ENCODE data around the gene GABRA5. TPM values are rescaled to one million over a fixed set of nuclear protein-coding genes. Genes with fewer than 3 reads are reported as not detected.

The GABRA5 gene
- total and polyA plus RNA-seq, 2 of the 4 experiments (the other 2 are of a cell fraction) = 4.0 to 7.3 TPM

DNA sequence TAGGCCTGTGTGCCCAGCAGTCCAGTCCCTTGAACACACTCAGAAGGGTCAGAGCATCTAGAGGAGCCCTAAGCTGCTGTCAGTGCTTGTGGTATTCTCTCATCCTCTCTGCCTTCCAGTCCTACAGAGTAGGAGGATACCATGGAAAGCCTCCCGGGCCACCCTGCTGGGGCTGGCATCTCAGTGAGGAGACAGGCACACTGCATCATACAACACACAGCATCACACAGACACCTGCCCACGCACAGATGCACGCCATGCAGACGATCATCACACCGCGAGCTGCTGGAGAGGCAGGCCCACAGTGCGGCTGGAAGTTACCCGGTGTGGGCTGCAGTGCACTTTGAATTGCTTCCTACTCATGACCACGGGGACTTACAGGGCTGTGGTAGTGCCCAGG lies 15.2 kb downstream of the GABRA5 start:
- Histone ChIP-seq H3K27me3 (ENCODE audit: control insufficient read depth, insufficient read depth, low read length) (no peaks in the 10 kb centered on the region), H2AFZ (replicated peaks; ENCODE audit: low read length, poor library complexity) (no peak overlapping the region), H4K8ac (ENCODE audit: low read depth in 2 of 2, low read length in 2 of 2) (no peak overlapping the region), H3K9me1 (ENCODE audit: insufficient read depth, low read length) (no peaks in the 10 kb centered on the region), H3K4ac (ENCODE audit: low read depth, low read length) (no peak overlapping the region), H3K4me3 (ENCODE audit: insufficient read depth, low read depth, low read length) (no peak overlapping the region), H3K79me1 (ENCODE audit: low read depth in 1 of 2, low read length in 2 of 2) (no peaks in the 10 kb centered on the region), H4K5ac (ENCODE audit: low read depth, low read length) (no peak overlapping the region), H2AK5ac (ENCODE audit: low read depth, low read length) (no peak overlapping the region), H3K4me2 (ENCODE audit: low read depth, low read length) (no peak overlapping the region), H4K91ac (ENCODE audit: insufficient read depth, low read depth, low read length) (no peak overlapping the region), H3K14ac (replicated peaks; ENCODE audit: low read depth, low read length) (no peak overlapping the region), H2BK5ac (ENCODE audit: low read depth, low read length, poor library complexity, severe bottlenecking) (no peak overlapping the region), H3K27ac (ENCODE audit: insufficient read depth, low read length) (no peak overlapping the region), H3K9me3 (ENCODE audit: control insufficient read depth, insufficient read depth, low read length) (peaks cover 4% of the 10 kb centered on the region; the same call in 1 of the 2 replicates), H3K23ac (ENCODE audit: low read depth, low read length) (no peak overlapping the region), H3K18ac (ENCODE audit: low read depth, low read length) (no peak overlapping the region), H4K20me1 (ENCODE audit: insufficient read depth, low read length) (no peaks in the 10 kb centered on the region), H3K56ac (ENCODE audit: extremely low read depth, insufficient read depth, low read length) (no peak overlapping the region), H2BK15ac (ENCODE audit: low read depth, low read length) (no peak overlapping the region), H3K36me3 (ENCODE audit: control insufficient read depth, insufficient read depth, low read length) (no peaks in the 10 kb centered on the region), H2BK20ac (ENCODE audit: low read depth, low read length) (no peak overlapping the region), H3K4me1 (ENCODE audit: control insufficient read depth, insufficient read depth, low read length) (no peaks in the 10 kb centered on the region), H3K9ac (ENCODE audit: low read depth, low read length) (no peak overlapping the region), H2AK9ac (replicated peaks; ENCODE audit: low read depth, low read length, poor library complexity) (no peak overlapping the region), H2BK120ac (ENCODE audit: low read depth, low read length) (no peak overlapping the region)
- WGBS, 2 experiments (ENCODE audit: extremely low coverage in 2 of 2, insufficient read length in 1 of 2) = 80% methylated on average over 2 of the region's 9 CpGs; no CpG with 5 or more reads in 1 of the 2 experiments
- dilution Hi-C loops (cut with HindIII; ENCODE audit: low sequenced_read_pairs, unreplicated experiment) (no loop called here), intact Hi-C loops (cut with micrococcal nuclease) (no loop called here), in situ Hi-C loops (cut with MboI; ENCODE audit: low sequenced_read_pairs) (loop anchor here (25.0 kb wide), 1 partner anchor 1230 kb away; no protein-coding TSS in a partner anchor)
- TF ChIP-seq POLR2A (IDR thresholded peaks at IDR 0.05; ENCODE audit: low read depth, low read length) (no peak), SMC3 (IDR thresholded peaks at IDR 0.05; ENCODE audit: low read depth, low read length) (no peak), FOS (IDR thresholded peaks at IDR 0.05; ENCODE audit: low read depth, low read length) (no peak), RCOR1 (IDR thresholded peaks at IDR 0.05; ENCODE audit: insufficient replicate concordance, low read length) (no peak), MAZ (IDR thresholded peaks at IDR 0.05; ENCODE audit: borderline replicate concordance, low read depth, low read length) (no peak), CHD1 (IDR thresholded peaks at IDR 0.05; ENCODE audit: low read depth, low read length) (no peak), RFX5 (IDR thresholded peaks at IDR 0.05; ENCODE audit: low read depth, low read length) (no peak)
- TF ChIP-seq, protein P1, sequence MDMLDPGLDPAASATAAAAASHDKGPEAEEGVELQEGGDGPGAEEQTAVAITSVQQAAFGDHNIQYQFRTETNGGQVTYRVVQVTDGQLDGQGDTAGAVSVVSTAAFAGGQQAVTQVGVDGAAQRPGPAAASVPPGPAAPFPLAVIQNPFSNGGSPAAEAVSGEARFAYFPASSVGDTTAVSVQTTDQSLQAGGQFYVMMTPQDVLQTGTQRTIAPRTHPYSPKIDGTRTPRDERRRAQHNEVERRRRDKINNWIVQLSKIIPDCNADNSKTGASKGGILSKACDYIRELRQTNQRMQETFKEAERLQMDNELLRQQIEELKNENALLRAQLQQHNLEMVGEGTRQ (IDR thresholded peaks at IDR 0.05; ENCODE audit: low read depth, low read length) = no peak
- TF ChIP-seq, protein P2, sequence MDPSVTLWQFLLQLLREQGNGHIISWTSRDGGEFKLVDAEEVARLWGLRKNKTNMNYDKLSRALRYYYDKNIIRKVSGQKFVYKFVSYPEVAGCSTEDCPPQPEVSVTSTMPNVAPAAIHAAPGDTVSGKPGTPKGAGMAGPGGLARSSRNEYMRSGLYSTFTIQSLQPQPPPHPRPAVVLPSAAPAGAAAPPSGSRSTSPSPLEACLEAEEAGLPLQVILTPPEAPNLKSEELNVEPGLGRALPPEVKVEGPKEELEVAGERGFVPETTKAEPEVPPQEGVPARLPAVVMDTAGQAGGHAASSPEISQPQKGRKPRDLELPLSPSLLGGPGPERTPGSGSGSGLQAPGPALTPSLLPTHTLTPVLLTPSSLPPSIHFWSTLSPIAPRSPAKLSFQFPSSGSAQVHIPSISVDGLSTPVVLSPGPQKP (IDR thresholded peaks at IDR 0.05; ENCODE audit: borderline replicate concordance, low read depth, low read length) = no peak
- TF ChIP-seq, protein P3, sequence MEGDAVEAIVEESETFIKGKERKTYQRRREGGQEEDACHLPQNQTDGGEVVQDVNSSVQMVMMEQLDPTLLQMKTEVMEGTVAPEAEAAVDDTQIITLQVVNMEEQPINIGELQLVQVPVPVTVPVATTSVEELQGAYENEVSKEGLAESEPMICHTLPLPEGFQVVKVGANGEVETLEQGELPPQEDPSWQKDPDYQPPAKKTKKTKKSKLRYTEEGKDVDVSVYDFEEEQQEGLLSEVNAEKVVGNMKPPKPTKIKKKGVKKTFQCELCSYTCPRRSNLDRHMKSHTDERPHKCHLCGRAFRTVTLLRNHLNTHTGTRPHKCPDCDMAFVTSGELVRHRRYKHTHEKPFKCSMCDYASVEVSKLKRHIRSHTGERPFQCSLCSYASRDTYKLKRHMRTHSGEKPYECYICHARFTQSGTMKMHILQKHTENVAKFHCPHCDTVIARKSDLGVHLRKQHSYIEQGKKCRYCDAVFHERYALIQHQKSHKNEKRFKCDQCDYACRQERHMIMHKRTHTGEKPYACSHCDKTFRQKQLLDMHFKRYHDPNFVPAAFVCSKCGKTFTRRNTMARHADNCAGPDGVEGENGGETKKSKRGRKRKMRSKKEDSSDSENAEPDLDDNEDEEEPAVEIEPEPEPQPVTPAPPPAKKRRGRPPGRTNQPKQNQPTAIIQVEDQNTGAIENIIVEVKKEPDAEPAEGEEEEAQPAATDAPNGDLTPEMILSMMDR (conservative IDR thresholded peaks at IDR 0.05; ENCODE audit: low read depth, low read length) = no peak
- DNase-seq (no peak), ATAC-seq (ENCODE audit: low read depth) (no peak)
- no TSS peak for BruUV-seq (replicated peaks)
- ChIA-PET POLR2A (ENCODE audit: unreplicated experiment) (no interaction called here), CTCF (no interaction called here)

All from IMR-90 (cell line).